ENCODE data around the gene MAPRE3.
A peak's percentile ranks its signal among the peaks of the same experiment; 100 is the strongest.

DNA sequence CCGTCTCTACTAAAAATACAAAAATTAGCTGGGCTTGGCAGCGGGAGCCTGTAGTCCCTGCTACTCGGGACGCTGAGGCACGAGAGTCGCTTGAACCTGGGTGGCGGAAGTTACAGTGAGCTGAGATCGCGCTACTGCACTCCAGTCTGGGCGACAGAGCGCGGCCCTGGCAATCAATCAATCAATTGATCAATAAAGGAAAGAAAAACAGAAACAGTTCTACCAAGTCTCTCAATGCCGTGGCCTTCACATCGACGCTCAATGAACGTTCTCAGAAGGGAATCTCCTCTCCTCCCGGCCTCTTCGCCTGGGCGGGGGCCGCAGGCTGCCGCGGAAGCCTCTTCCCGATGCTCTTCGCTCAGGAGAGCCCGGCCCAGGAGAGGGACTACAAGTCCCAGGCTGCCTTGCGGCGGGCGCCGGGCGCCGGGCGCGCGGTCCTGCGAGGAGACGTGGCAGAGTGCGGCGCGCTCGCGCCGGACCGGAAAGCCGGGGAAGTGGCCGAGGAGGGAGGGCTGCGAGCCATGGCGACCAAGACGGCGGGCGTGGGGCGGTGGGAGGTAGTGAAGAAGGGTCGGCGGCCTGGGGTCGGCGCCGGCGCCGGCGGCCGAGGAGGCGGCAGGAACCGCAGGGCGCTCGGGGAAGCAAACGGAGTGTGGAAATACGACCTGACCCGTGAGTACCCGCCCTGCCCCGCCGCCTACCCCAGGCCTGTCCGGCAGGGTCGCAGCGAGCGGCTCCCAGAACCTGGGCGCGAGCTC is 62.2 kb downstream of the MAPRE3 start, which contains the start of gene TMEM214:
- TF ChIP-seq, protein P1, sequence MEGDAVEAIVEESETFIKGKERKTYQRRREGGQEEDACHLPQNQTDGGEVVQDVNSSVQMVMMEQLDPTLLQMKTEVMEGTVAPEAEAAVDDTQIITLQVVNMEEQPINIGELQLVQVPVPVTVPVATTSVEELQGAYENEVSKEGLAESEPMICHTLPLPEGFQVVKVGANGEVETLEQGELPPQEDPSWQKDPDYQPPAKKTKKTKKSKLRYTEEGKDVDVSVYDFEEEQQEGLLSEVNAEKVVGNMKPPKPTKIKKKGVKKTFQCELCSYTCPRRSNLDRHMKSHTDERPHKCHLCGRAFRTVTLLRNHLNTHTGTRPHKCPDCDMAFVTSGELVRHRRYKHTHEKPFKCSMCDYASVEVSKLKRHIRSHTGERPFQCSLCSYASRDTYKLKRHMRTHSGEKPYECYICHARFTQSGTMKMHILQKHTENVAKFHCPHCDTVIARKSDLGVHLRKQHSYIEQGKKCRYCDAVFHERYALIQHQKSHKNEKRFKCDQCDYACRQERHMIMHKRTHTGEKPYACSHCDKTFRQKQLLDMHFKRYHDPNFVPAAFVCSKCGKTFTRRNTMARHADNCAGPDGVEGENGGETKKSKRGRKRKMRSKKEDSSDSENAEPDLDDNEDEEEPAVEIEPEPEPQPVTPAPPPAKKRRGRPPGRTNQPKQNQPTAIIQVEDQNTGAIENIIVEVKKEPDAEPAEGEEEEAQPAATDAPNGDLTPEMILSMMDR (IDR thresholded peaks at IDR 0.05 in 8 of 11, conservative IDR thresholded peaks at IDR 0.05 in 3 of 11) = peak in 2 of 11 experiments; percentile 16 to 32
- TF ChIP-seq POLR2A (IDR thresholded peaks at IDR 0.05) = peak in 2 of 3 donors; percentile 35 to 54
- TF ChIP-seq POLR2AphosphoS5 (IDR thresholded peaks at IDR 0.05) = peak; percentile 92 to 94 (median 93)
